Thyroid gland (tissue), 4 donors: ENCODE results near the gene GJC1. TPM values are rescaled to one million over a fixed set of nuclear protein-coding genes. Genes with fewer than 3 reads are reported as not detected.
A peak's percentile ranks its signal among the peaks of the same experiment; 100 is the strongest.

Experiments
- DNase-seq, 2 donors: peaks; one replicate each; pipeline ENCODE4 v3.0.0-alpha.2; 2019
- H3K27ac ChIP-seq, 3 donors: fragments of 200-600 bp; sonication (generic); 1 replicate in 2 of 3; 2 replicates in 1 of 3; pipeline ENCODE4 v1.5.1; 2016 to 2019; ENCODE audit warnings: mild to moderate bottlenecking in 1 of 3, moderate library complexity in 1 of 3
- H3K27me3 ChIP-seq: fragments of 200-600 bp; sonication (generic); one replicate; pipeline ENCODE4 v1.5.1; 2019
- H3K36me3 ChIP-seq, 2 donors: fragments of 200-600 bp; sonication (generic); one replicate each; pipeline ENCODE4 v1.5.1; 2016 to 2019
- H3K4me1 ChIP-seq, 2 donors: fragments of 200-600 bp; sonication (generic); one replicate each; pipeline ENCODE4 v1.5.1; 2017 to 2019
- H3K4me3 ChIP-seq, 3 donors: fragments of 200-600 bp; sonication (generic); replicated peaks in 1 of 3; 1 replicate in 2 of 3; 2 replicates in 1 of 3; pipeline ENCODE4 v1.5.1; 2016; ENCODE audit warnings: mild to moderate bottlenecking in 1 of 3
- H3K9me3 ChIP-seq: fragments of 200-600 bp; sonication (generic); one replicate; pipeline ENCODE4 v1.5.1; 2017
- CTCF ChIP-seq, 6 experiments: fragments of 200-600 bp in 3 of 6; fragments of 450-650 bp in 3 of 6; sonication (generic) in 3 of 6; IDR thresholded peaks; one replicate each; pipeline ENCODE4 v1.5.1; 2016 to 2019; ENCODE audit warnings: antibody characterized with exemption in 6 of 6, mild to moderate bottlenecking in 2 of 6, inconsistent platforms in 1 of 6, moderate library complexity in 1 of 6
- POLR2A ChIP-seq, 2 donors: fragments of 450-650 bp; IDR thresholded peaks; one replicate each; pipeline ENCODE4 v1.6.1; 2017; ENCODE audit warnings: antibody characterized with exemption in 2 of 2, mild to moderate bottlenecking in 2 of 2, moderate library complexity in 1 of 2
- WGBS, 2 donors: methylation state at CpG; one replicate each; pipeline ENCODE4 v1.1.5; 2017; 5-methylcytosine and 5-hydroxymethylcytosine counted together
- intact Hi-C: fragments of 100-400 bp; cut with DNase I; formaldehyde crosslinking; loops from one replicate; pipeline ENCODE4 v1.15.1; 2023
- total RNA-seq, 4 donors: library from RNA; depleted of rRNA; stranded (reverse); fragments of >200 nt; gene quantifications; one replicate each; pipeline ENCODE4 v1.2.3, GENCODE V29; 2016

Gene GJC1
- total RNA-seq, 4 donors from 2014 or later: 1.4 to 6.1 (median 3.8) TPM

GRCh38 chr17:44794851-44795413 lies 35.2 kb downstream of the GJC1 start:
- intact Hi-C loops: no loop called here
- no peak for TF ChIP-seq CTCF (IDR thresholded peaks at IDR 0.05)
- TF ChIP-seq POLR2A (IDR thresholded peaks at IDR 0.05): no peak
- Histone ChIP-seq H3K27me3 (no peaks in the 10 kb centered on the region), H3K27ac (peak overlapping the region; percentile 18 to 33 (median 30)), H3K9me3 (no peaks in the 10 kb centered on the region), H3K4me1 (peaks cover 0 to 8% of the 10 kb centered on the region in 2 donors), H3K4me3 (no peak overlapping the region), H3K36me3 (no peaks in the 10 kb centered on the region)
- DNase-seq: no peak
- 59 to 64% methylated on average over 10 of the region's 10 CpGs for WGBS, 2 donors

GRCh38 chr17:44793885-44794842 lies 35.9 kb downstream of the GJC1 start:
- H3K27ac ChIP-seq: peak overlapping the region in 1 of 3 donors; percentile 33
- WGBS, 2 donors: 78 to 79% methylated on average over 18 of the region's 18 CpGs
- H3K4me1 ChIP-seq: peaks cover 0 to 8% of the 10 kb centered on the region in 2 donors
- no peak for DNase-seq
- H3K9me3 ChIP-seq: no peaks in the 10 kb centered on the region
- TF ChIP-seq POLR2A (IDR thresholded peaks at IDR 0.05) (no peak), CTCF (IDR thresholded peaks at IDR 0.05) (no peak)
- no peak overlapping the region for H3K4me3 ChIP-seq
- H3K27me3 ChIP-seq: no peaks in the 10 kb centered on the region
- H3K36me3 ChIP-seq: no peaks in the 10 kb centered on the region
- intact Hi-C loops: no loop called here

GRCh38 chr17:44792276-44792675 lies 37.8 kb downstream of the GJC1 start:
- Histone ChIP-seq H3K4me1 (peaks cover 2 to 13% of the 10 kb centered on the region in 2 donors), H3K27me3 (no peaks in the 10 kb centered on the region), H3K36me3 (no peaks in the 10 kb centered on the region), H3K27ac (no peak overlapping the region), H3K9me3 (no peaks in the 10 kb centered on the region), H3K4me3 (no peak overlapping the region)
- no peak for TF ChIP-seq POLR2A (IDR thresholded peaks at IDR 0.05)
- no peak for TF ChIP-seq CTCF (IDR thresholded peaks at IDR 0.05)
- intact Hi-C loops: no loop called here
- WGBS, 2 donors: 86 to 100% methylated on average over 1 of the region's 1 CpG
- no peak for DNase-seq

GRCh38 chr17:44788139-44788538 lies 41.9 kb downstream of the GJC1 start:
- Histone ChIP-seq H3K4me1 (peaks cover 5 to 19% of the 10 kb centered on the region in 2 donors), H3K27ac (no peak overlapping the region), H3K4me3 (no peak overlapping the region), H3K9me3 (no peaks in the 10 kb centered on the region), H3K36me3 (no peaks in the 10 kb centered on the region), H3K27me3 (no peaks in the 10 kb centered on the region)
- intact Hi-C loops: no loop called here
- 66 to 70% methylated on average over 7 of the region's 7 CpGs for WGBS, 2 donors
- DNase-seq: no peak
- no peak for TF ChIP-seq CTCF (IDR thresholded peaks at IDR 0.05)
- TF ChIP-seq POLR2A (IDR thresholded peaks at IDR 0.05): no peak
